ENCODE measurements around the gene OVCA2.

OVCA2 gene

DNA sequence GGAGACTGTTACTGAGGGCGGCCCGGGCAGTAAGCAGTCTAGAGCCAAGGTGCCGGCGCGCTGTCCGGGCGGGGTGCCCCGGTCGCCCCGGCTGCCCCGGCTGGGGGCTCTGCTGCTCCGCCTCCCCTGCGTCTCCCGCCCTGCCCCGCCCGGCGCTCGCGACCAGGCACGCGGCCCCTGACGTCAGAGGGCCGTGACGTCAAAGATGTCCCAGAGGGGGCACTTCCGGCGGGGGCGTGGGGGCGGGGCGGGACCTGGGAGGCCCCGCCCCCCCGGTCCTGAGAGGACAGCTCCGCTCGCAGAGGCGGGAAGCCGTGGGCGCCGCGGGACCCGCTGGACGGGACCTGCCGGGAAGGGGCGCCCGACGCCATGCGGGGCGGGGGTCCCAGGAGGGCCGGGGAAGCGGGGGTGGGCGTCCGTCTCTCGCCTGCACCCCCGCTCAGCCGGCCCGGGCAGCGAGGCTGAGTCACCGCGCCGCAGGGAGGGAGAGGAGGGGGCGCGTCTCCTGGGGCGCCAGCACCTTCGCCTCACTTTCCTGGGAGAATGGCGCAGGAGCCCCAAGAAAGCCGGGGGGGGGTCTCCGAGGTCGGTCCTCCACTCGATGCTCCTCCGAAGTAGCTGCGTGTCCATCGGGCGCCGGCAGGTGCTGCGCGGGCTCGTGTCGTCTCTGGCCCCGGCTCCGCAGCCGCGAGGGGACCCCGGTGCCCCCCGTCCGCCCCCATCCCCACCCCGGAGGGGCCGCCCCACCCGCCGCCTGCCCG, 8.7 kb downstream of the OVCA2 start:
- no peak for TF ChIP-seq POLR2A (IDR thresholded peaks at IDR 0.05; ENCODE audit: low read depth, low read length)

DNA sequence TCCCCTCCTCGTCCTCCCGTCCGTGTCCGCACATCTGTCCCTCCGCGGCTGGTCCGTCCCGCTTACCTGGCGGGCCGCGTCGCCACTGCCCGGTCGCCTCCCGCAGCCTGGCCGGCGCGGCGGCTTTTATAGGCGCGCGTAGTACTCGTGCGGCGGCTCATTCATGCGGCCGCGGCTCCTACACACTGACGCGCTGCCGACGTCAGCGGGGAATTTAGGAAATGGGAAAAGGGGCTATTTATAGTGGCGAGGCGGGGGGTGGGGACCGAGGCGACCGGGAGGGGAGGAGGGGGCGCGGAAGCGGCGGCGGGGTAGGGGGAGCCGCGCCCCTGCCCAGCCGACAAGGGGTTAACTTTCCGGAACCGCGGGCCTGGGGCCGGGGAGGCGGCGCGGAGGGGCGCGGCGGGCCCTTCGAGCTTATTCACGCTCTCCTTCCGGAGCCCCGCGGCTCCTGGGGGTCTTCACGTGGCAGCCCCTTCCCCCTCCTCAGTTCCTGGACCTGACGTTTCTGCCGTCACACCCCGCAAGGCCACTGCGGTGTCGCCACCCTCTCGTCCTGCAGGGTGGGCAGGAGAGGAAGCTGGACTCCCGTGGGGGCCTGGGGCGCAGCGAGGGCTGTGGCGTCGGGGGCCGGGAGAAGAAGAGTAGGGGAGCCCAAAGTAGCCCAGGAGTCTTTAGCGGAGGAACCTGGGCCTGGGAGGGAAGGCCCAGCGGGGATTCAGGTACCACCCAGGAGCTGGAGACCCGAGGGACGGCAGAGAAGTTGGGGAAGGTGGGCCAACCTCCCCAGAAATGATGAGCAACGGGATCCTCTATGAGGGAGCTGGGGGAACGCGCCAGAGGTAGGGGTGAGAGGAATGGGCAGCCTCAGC, 9.5 kb downstream of the OVCA2 start:
- FAIRE-seq (no peak), DNase-seq (ENCODE audit: insufficient read length, low spot score) (no peak)
- TF ChIP-seq POLR2A (IDR thresholded peaks at IDR 0.05; ENCODE audit: low read depth, low read length): no peak

More for the DNA sequence above, 8.7 kb downstream of the OVCA2 start:
- DNase-seq (ENCODE audit: insufficient read length, low spot score) (no peak), FAIRE-seq (no peak)

GRCh38 chr17:2051933-2052559, 10.2 kb downstream of the OVCA2 start:
- DNase-seq (ENCODE audit: insufficient read length, low spot score): no peak
- no peak for TF ChIP-seq POLR2A (IDR thresholded peaks at IDR 0.05; ENCODE audit: low read depth, low read length)
- FAIRE-seq: no peak

- DNase-seq (ENCODE audit: insufficient read length, low spot score) (no peak), FAIRE-seq (no peak)
- TF ChIP-seq POLR2A (IDR thresholded peaks at IDR 0.05; ENCODE audit: low read depth, low read length): no peak
Observed at GRCh38 chr17:2053380-2054261, 11.8 kb downstream of the OVCA2 start.

- no peak for TF ChIP-seq POLR2A (IDR thresholded peaks at IDR 0.05; ENCODE audit: low read depth, low read length)
- DNase-seq (ENCODE audit: insufficient read length, low spot score) (no peak), FAIRE-seq (no peak)
Observed at GRCh38 chr17:2054262-2054511, 12.4 kb downstream of the OVCA2 start.

- TF ChIP-seq POLR2A (IDR thresholded peaks at IDR 0.05; ENCODE audit: low read depth, low read length): 0 out of 2 replicates have a peak, but pooled peaks have one; percentile 32
- FAIRE-seq: no peak
- DNase-seq (ENCODE audit: insufficient read length, low spot score): peak; percentile 98
Observed at GRCh38 chr17:2054512-2055291, 12.9 kb downstream of the OVCA2 start, which contains the start of gene HIC1. Gene HIC1 (plus strand): TSS chr17:2055103. CDS start chr17:2056691, 1,588 bp downstream.

- TF ChIP-seq POLR2A (IDR thresholded peaks at IDR 0.05; ENCODE audit: low read depth, low read length): no peak
- DNase-seq (ENCODE audit: insufficient read length, low spot score) (no peak), FAIRE-seq (no peak)
Observed at GRCh38 chr17:2055292-2056205, 13.7 kb downstream of the OVCA2 start.

DNA sequence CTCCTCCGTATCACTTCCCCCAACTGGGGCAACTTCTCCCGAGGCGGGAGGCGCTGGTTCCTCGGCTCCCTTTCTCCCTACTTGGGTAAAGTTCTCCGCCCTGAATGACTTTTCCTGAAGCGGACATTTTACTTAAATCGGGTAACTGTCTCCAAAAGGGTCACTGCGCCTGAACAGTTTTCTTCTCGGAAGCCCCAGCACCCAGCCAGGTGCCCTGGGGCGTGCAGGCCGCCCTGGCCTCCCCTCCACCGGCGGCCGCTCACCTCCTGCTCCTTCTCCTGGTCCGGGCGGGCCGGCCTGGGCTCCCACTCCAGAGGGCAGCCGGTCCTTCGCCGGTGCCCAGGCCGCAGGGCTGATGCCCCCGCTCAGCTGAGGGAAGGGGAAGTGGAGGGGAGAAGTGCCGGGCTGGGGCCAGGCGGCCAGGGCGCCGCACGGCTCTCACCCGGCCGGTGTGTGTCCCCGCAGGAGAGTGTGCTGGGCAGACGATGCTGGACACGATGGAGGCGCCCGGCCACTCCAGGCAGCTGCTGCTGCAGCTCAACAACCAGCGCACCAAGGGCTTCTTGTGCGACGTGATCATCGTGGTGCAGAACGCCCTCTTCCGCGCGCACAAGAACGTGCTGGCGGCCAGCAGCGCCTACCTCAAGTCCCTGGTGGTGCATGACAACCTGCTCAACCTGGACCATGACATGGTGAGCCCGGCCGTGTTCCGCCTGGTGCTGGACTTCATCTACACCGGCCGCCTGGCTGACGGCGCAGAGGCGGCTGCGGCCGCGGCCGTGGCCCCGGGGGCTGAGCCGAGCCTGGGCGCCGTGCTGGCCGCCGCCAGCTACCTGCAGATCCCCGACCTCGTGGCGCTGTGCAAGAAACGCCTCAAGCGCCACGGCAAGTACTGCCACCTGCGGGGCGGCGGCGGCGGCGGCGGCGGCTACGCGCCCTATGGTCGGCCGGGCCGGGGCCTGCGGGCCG, 14.7 kb downstream of the OVCA2 start:
- TF ChIP-seq POLR2A (IDR thresholded peaks at IDR 0.05; ENCODE audit: low read depth, low read length): no peak
- DNase-seq (ENCODE audit: insufficient read length, low spot score) (no peak), FAIRE-seq (no peak)

DNA sequence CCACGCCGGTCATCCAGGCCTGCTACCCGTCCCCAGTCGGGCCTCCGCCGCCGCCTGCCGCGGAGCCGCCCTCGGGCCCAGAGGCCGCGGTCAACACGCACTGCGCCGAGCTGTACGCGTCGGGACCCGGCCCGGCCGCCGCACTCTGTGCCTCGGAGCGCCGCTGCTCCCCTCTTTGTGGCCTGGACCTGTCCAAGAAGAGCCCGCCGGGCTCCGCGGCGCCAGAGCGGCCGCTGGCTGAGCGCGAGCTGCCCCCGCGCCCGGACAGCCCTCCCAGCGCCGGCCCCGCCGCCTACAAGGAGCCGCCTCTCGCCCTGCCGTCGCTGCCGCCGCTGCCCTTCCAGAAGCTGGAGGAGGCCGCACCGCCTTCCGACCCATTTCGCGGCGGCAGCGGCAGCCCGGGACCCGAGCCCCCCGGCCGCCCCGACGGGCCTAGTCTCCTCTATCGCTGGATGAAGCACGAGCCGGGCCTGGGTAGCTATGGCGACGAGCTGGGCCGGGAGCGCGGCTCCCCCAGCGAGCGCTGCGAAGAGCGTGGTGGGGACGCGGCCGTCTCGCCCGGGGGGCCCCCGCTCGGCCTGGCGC, 15.4 kb downstream of the OVCA2 start:
- no peak for DNase-seq (ENCODE audit: insufficient read length, low spot score)
- no peak for FAIRE-seq
- TF ChIP-seq POLR2A (IDR thresholded peaks at IDR 0.05; ENCODE audit: low read depth, low read length): no peak

- TF ChIP-seq POLR2A (IDR thresholded peaks at IDR 0.05; ENCODE audit: low read depth, low read length): no peak
- no peak for FAIRE-seq
- DNase-seq (ENCODE audit: insufficient read length, low spot score): no peak
Observed at GRCh38 chr17:2057760-2058585, 16.2 kb downstream of the OVCA2 start.
